CD4-positive, alpha-beta T cell treated with Interleukin-12 subunit alpha and Interleukin-12 subunit beta, for 1 hour (primary cell): Measurements from ENCODE around the gene CD9.
"Not testable (repeated sequence)": the region's sequence is repeated elsewhere in the genome, so short reads cannot be mapped to it uniquely, and the experiment has no call there.

ENCODE experiments used
- DNase-seq: peaks from one replicate; pipeline ENCODE4 v3.0.0-alpha.2; 2020

Gene CD9

DNA sequence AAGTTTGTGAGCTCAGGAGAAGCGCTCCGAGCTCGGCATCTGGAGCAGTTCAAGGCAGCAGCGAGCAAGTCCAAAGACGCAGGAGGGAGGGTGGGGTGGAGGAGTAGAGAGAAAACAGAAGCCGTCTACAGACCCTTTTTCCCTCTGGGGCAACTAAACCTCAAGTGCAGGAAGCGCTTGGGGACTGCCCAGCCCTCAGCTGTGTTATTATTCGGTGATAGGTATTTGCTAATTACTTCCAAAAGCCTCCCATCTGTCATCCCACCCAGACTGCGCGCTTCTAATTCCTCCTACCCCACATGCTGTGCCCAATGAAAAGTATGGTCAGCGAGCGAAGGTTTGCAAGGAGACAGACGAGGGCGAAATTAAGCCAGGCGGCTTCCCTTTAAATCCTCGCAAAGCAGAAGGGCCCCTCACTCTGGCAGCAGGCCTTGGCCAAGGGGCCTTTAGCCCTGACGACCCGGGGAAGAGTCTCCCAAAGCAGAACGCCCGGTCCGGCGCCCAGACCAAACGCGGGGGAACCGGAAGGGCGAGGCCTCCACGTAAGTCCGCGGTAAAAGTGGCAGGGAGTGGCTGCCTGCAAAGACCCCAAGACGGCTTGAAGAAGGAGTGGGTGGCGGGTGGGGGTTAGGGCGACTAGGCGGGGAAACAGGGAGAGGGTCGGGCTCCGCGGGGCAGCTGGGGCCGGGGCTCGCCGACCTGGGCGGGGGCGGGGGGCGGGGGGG, 507 bp upstream of the CD9 start:
- DNase-seq, result no peak

DNA sequence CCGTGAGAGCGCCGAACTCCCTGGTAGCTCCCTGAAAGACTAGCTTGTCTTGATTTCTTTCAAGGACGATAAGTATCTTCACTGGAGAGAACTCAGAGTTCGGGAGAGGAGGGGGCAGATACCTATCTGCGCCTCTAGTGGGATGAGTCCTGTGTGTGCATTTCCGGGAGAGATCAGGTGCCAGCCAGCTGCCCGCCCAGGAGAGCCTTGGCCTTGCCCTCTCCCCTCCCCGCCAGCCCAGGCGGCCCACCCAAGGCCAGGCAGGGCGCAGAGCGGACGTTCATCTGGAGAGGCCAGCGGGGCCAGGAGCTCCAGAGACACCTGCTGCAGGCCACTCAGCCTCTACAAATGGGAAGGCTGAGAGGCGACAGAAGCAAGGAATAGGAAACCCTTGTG, 1.0 kb downstream of the CD9 start:
- DNase-seq, result no peak

- DNase-seq, result no peak
These were observed 1.6 kb downstream of the CD9 start for GRCh38 chr12:6201826-6202225.

GRCh38 chr12:6202304-6202703, 2.1 kb downstream of the CD9 start:
- DNase-seq, result no peak

DNA sequence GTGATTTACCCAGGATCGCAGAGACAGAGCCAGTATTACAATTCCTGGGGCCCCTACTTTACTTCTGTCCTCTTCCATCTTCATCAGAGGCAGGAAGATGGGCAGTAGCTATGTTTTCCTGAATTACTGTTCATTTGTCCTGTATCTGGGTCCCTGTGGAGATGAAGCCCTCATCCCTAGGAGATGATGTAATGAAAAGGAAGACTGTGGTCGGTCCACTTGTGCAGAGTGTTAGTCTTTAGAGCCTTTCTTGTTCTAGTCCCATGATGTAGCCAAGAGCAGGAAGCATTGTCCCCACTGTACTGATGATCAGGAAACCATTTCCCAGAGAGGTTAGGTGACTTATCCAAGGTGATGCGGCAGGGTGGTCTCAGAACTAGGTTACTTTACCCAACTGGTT, 2.6 kb downstream of the CD9 start:
- DNase-seq, result no peak

DNA sequence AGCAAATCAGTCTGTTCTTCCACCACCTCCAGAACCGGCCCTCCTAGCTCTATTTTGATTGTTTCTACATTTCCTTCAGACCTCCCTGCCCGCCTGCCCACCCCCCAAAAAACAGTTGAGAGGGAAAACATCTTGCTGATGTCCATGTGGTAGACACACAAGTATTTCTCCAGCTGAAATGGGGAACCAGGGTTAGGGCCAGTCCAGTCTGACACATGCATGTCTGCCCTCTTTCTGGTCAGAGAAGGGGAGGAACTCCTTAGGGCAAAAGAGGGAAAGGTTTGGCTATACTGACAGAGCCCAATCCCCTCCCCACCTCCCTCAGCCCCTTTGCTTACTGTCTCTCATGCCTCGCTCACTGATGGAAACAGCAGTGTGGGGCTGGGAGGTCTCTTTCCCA, 3.4 kb downstream of the CD9 start:
- DNase-seq, result no peak

DNA sequence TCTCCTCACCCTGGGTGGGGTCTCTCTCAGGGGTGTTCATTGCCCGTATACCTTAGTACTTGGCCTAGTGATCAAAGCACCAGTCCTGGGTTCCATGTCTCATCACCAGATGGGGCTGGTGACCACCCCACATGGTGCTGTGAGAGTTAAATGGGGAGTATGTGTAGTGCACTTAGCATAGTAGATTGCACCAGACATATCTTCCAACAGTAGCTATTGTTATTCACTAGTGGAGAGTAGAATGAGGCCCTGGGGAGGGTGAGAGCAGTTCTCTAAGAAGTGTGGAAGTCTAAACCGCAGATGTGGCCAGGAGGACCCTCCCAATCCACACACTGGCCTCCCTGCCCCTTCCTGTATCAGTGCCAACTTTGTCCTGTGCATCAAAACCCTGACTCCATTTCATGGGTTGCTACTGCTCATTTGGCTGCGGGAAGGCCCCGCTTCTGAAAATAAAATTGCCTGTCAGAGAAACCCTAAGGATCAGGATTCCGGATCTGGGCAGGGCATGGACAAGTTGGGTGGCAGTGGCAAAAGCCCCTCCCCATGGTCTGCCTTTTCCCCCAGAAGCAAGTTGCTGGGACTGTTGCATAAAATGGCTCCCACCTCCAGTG, 4.4 kb downstream of the CD9 start:
- no peak for DNase-seq

DNA sequence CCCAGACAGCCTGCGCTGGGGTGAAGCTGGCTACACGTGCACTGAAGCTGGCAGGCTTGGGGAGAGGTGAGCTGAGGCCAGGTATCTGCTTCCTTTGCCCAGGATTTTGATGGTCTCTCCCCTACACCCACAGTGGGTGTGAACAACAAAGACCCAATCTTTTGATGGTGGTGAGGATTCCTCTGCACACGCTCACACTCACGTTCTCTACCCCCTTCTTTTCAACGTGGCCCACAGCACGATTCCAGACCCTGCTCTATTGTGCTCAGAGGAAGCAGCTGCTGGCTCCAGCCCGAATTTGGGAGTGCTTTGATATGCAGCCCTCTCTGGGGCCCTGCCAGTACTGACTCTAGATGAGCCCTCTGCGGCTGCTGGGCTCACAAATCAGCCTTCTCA, 4.9 kb downstream of the CD9 start:
- DNase-seq, result no peak

- DNase-seq, result no peak
These were observed 5.6 kb downstream of the CD9 start for GRCh38 chr12:6205761-6206160.

DNA sequence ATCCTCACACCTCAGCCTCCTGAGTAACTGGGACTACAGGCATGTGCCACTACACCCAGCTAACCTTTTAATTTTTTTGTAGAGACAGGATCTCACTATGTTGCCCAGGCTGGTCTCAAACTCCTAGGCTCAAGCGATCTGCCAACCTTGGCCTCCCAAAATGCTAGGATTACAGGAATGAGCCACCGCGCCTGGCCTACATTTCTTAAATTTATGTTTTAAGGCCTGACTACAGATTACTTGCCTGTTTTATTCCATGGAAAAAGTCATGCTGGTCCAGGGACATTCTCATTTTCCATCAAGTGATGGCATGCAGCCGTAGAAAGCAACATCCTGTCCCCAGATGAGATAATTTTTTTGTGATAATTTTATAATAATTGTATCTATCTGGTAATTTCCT, 6.1 kb downstream of the CD9 start:
- no peak for DNase-seq

DNA sequence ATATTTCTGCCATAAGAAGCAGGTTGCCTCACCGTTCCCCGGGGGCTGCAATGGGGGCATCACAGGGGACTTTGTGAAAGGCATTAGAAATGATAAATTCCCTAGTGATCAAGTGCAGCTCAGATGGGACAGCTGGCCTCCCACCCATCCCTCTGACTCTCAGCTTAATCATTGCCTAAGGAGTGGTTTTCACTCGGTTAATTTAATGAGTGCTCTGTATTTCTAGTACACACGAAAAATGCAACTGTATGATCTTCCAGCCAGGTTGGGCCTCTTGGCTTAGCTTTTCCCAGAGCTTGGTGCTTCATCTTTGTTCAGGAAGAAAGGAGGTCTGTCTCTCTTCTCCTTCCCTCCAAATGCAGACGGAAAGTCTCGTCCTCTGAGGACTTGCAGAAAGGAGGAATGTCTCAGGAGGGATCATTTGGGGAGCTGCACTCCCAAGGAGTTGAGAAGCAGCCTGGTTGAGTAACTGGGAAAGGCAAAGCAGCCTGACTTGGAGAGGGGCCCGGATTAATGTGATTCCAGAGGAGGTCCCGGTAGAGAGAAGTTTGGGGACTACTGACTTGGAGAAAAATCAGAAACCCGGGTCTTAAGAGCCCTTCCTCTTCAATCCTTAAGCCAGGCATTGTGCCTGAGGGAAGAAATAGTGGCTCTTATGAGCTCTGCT, 7.2 kb downstream of the CD9 start:
- no peak for DNase-seq

DNA sequence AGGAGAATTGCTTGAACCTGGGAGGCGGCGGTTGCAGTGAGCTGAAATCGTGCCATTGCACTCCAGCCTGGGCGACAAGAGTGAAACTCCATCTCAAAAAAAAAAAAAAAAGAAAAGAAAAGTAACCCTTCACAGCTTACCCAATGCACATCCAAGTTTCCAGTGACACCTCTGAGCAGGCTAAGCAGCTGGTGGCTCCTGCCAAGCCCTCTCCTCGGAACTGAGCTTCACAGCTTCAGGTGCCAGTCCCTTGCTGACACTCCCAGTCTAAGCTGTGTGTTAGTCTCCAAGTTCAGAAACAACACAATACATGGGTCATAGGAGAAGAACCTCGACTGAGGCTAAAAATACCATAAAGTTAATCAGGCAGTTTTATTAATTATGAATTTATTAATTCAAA, 7.9 kb downstream of the CD9 start:
- no peak for DNase-seq

- not testable (repeated sequence) for DNase-seq
These were observed 9.2 kb downstream of the CD9 start for GRCh38 chr12:6209428-6209827.

DNA sequence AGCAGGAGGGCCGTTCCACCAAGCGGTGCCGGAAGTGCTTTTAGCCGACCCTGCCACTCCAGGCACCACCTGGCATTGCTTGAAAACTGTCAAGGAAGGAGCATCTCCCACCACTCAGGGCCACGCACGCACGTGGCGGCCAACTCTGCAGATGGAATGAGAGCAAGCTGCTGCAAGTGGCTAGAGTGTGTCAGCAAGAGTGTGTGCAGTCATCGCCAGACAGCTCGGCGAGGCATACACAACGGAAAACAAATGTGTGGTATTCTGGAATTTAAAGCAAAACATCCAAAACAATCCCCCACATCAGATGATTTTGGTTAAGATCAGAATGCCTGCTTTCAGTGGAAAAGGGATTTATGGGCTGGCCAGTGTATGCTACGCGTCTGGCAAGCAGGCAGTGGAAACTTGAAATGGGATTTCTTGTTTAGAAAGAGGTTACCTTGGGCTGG, 11.2 kb downstream of the CD9 start:
- DNase-seq, result no peak

DNA sequence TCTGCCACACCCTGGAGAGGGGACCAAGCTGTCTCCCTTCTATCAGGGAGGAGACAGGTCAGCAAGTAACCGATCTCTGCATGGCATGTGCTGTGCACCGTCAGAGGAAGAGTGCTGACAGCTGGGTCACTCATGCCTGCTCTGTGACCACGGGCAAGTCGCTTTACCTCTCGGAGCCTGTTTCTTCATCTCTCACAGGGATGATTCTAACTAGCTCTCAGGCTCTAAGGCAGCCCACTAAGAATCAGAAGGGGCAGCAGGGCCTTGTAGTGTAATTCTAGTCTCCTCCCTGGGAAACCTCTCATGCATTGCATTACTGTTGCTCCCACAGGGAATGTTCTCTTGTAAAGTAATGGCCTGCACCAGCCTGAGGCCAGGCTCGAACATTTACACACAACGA, 11.9 kb downstream of the CD9 start:
- DNase-seq, result no peak

DNA sequence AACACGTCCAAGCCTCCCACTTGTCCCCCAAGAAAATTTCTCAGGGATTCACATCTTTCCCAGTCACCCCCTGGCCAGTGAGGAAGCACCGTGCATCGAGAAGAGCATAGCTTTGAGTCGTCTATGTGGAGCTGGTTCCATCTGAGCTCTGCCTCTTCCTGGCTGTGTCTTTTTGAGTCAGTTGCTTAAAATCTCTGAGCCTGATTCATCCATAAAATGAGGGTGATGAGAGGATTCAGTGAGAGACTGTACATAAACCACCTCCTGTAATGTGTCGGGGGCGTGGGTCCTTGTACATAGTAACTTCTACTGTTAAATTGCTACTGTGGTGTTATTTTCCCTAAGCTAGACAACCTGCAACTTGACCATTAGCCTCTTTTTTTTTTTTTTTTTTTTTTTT, 13.8 kb downstream of the CD9 start:
- no peak for DNase-seq

DNA sequence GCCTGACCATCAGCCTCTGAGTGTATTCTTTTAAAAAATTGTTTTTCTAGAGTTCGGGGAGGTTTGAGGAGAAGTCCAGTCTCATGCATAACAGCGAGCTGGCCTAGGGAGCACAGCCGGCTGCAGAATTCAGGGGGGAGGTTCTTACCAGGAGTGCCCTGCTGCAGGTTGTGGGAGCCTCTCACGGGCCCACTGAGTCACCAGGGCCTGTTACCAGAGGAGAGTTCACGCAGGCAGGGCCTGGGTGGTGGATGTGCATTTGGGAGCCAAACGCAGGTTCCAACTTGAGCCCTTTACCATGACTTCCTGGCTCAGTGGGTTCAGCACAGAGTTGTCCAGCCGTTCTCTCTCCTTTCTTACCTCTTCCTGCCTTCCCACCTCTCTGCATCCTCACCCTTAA, 14.4 kb downstream of the CD9 start:
- no peak for DNase-seq

GRCh38 chr12:6215120-6215807, 15.1 kb downstream of the CD9 start:
- DNase-seq, result no peak

GRCh38 chr12:6215932-6216494, 15.8 kb downstream of the CD9 start:
- no peak for DNase-seq

- no peak for DNase-seq
These were observed 16.4 kb downstream of the CD9 start for GRCh38 chr12:6216581-6216980.

GRCh38 chr12:6218347-6218925, 18.2 kb downstream of the CD9 start:
- no peak for DNase-seq

DNA sequence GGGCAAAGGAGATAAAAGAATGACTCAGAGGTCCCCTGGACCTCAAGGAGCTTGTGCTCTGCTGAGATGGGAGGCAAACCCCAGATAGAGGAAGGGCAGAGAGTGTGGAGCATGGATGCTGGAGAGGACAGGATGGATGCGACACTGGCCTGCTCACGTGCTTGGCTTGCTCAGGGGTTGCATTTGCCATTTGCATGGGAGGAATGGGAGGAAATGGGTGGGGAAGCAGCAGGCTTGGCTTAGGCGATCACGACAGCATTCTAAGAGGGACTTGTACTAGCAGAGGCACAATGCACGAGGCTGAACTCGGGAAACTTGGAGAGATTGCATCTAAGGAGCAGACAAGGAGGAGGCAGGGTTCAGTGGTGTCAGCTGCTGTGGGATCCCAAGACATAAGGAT, 19.8 kb downstream of the CD9 start:
- no peak for DNase-seq

- DNase-seq, result no peak
These were observed 20.9 kb downstream of the CD9 start for GRCh38 chr12:6221146-6221545.
